Upper lobe of left lung (tissue), 6 donors: Measurements from ENCODE around the gene CYP19A1. TPM values are rescaled to one million over a fixed set of nuclear protein-coding genes. Genes with fewer than 3 reads are reported as not detected.

Experiments used
- ATAC-seq, 2 donors: fragments of 200-7000 bp; cut with Tn5 transposase; one replicate each; pipeline ENCODE4 v1.9.1; 2022; ENCODE audit warnings: mild to moderate bottlenecking in 2 of 2, moderate library complexity in 2 of 2; ENCODE audit not compliant: low FRiP score in 2 of 2
- DNase-seq, 2 donors: peaks; one replicate each; pipeline ENCODE4 v3.0.0-alpha.2; 2019 to 2020
- H3K27ac ChIP-seq, 4 donors: fragments of 200-600 bp; sonication (generic); one replicate each; pipeline ENCODE4 v1.5.1; 2016 to 2019
- H3K27me3 ChIP-seq, 4 donors: fragments of 200-600 bp; sonication (generic); one replicate each; pipeline ENCODE4 v1.5.1; 2017 to 2019
- H3K36me3 ChIP-seq, 4 donors: fragments of 200-600 bp; sonication (generic); one replicate each; pipeline ENCODE4 v1.5.1; 2016 to 2019
- H3K4me1 ChIP-seq, 4 donors: fragments of 200-600 bp; sonication (generic); one replicate each; pipeline ENCODE4 v1.5.1; 2018 to 2019
- H3K4me3 ChIP-seq, 4 donors: fragments of 200-600 bp; sonication (generic); one replicate each; pipeline ENCODE4 v1.5.1; 2017 to 2019; ENCODE audit warnings: mild to moderate bottlenecking in 2 of 4, moderate library complexity in 1 of 4
- H3K9me3 ChIP-seq, 4 donors: fragments of 200-600 bp; sonication (generic); one replicate each; pipeline ENCODE4 v1.5.1; 2018 to 2019
- CTCF ChIP-seq, 6 experiments: fragments of 450-650 bp in 4 of 6; fragments of 200-600 bp in 2 of 6; sonication (generic) in 2 of 6; IDR thresholded peaks; one replicate each; pipeline ENCODE4 v1.5.1; 2016 to 2019; ENCODE audit warnings: antibody characterized with exemption in 6 of 6
- EP300 ChIP-seq, 4 donors: sonication (generic); formaldehyde crosslinking; IDR thresholded peaks; one replicate each; pipeline ENCODE4 v1.5.1; 2017; ENCODE audit warnings: antibody characterized with exemption in 4 of 4, control low read depth in 2 of 4
- POLR2A ChIP-seq, 4 donors: fragments of 450-650 bp; IDR thresholded peaks; one replicate each; pipeline ENCODE4 v1.5.1; 2016 to 2017; ENCODE audit warnings: antibody characterized with exemption in 4 of 4, mild to moderate bottlenecking in 2 of 4
- POLR2AphosphoS5 ChIP-seq, 2 donors: sonication (generic); formaldehyde crosslinking; IDR thresholded peaks; one replicate each; pipeline ENCODE4 v1.5.1; 2017; ENCODE audit warnings: antibody characterized with exemption in 2 of 2
- WGBS, 2 donors: methylation state at CpG; one replicate each; pipeline ENCODE4 v1.1.5; 2017 to 2018; 5-methylcytosine and 5-hydroxymethylcytosine counted together
- total RNA-seq, 6 donors: library from RNA; depleted of rRNA in 4 of 6; stranded (reverse); fragments of >200 nt in 4 of 6; gene quantifications; one replicate each; pipeline versions ENCODE4 v1.1.0 to v1.2.1, GENCODE V29; 2016 to 2021
- donor health status: DM: no; HTN: no; CAD: no; lungs with moderate emphysema.
- donor health status: DM: no; HTN: yes; CAD: no; lungs with severe emphysema.

Gene CYP19A1
- total RNA-seq, 6 donors from 2014 or later: 0.52 to 8.4 (median 1.0) TPM; not detected in 2

- no peak for ATAC-seq
- Histone ChIP-seq H3K36me3 (no peaks in the 10 kb centered on the region), H3K4me3 (no peak overlapping the region), H3K27ac (no peak overlapping the region), H3K27me3 (no peaks in the 10 kb centered on the region), H3K4me1 (peaks cover 0 to 14% (median 4%) of the 10 kb centered on the region in 4 donors), H3K9me3 (no peaks in the 10 kb centered on the region)
- TF ChIP-seq CTCF (IDR thresholded peaks at IDR 0.05) (no peak), EP300 (IDR thresholded peaks at IDR 0.05) (no peak), POLR2A (IDR thresholded peaks at IDR 0.05) (no peak), POLR2AphosphoS5 (IDR thresholded peaks at IDR 0.05) (no peak)
- no peak for DNase-seq
- WGBS, 2 donors: 71 to 100% methylated on average over 1 to 3 of the region's 3 CpGs
Observed at GRCh38 chr15:51171634-51171932, 166.8 kb downstream of the CYP19A1 start.

- Histone ChIP-seq H3K9me3 (no peaks in the 10 kb centered on the region), H3K4me1 (peaks cover 0 to 14% (median 4%) of the 10 kb centered on the region in 4 donors), H3K4me3 (no peak overlapping the region), H3K27me3 (no peaks in the 10 kb centered on the region), H3K36me3 (no peaks in the 10 kb centered on the region), H3K27ac (no peak overlapping the region)
- DNase-seq (no peak), ATAC-seq (no peak)
- TF ChIP-seq POLR2A (IDR thresholded peaks at IDR 0.05): no peak
- no peak for TF ChIP-seq EP300 (IDR thresholded peaks at IDR 0.05)
- TF ChIP-seq CTCF (IDR thresholded peaks at IDR 0.05): no peak
- TF ChIP-seq POLR2AphosphoS5 (IDR thresholded peaks at IDR 0.05): no peak
- 69 to 73% methylated on average over 11 of the region's 11 CpGs for WGBS, 2 donors
Observed at GRCh38 chr15:51170882-51171633, 167.3 kb downstream of the CYP19A1 start.

GRCh38 chr15:51168700-51169099, 169.7 kb downstream of the CYP19A1 start:
- Histone ChIP-seq H3K27ac (no peak overlapping the region), H3K4me3 (no peak overlapping the region), H3K36me3 (no peaks in the 10 kb centered on the region), H3K9me3 (no peaks in the 10 kb centered on the region), H3K4me1 (peaks cover 0 to 14% (median 6%) of the 10 kb centered on the region in 4 donors), H3K27me3 (no peaks in the 10 kb centered on the region)
- ATAC-seq (no peak), DNase-seq (no peak)
- TF ChIP-seq POLR2A (IDR thresholded peaks at IDR 0.05) (no peak), CTCF (IDR thresholded peaks at IDR 0.05) (no peak), POLR2AphosphoS5 (IDR thresholded peaks at IDR 0.05) (no peak), EP300 (IDR thresholded peaks at IDR 0.05) (no peak)

GRCh38 chr15:51163843-51164242, 174.6 kb downstream of the CYP19A1 start:
- WGBS, 2 donors: 40 to 52% methylated on average over 9 of the region's 9 CpGs
- Histone ChIP-seq H3K4me3 (no peak overlapping the region), H3K4me1 (peaks cover 0 to 7% (median 3%) of the 10 kb centered on the region in 4 donors), H3K9me3 (no peaks in the 10 kb centered on the region), H3K36me3 (no peaks in the 10 kb centered on the region), H3K27ac (no peak overlapping the region), H3K27me3 (no peaks in the 10 kb centered on the region)
- ATAC-seq (no peak), DNase-seq (no peak)
- TF ChIP-seq POLR2A (IDR thresholded peaks at IDR 0.05) (no peak), POLR2AphosphoS5 (IDR thresholded peaks at IDR 0.05) (no peak), EP300 (IDR thresholded peaks at IDR 0.05) (no peak), CTCF (IDR thresholded peaks at IDR 0.05) (no peak)
